Choroid plexus epithelial cell (primary cell): ENCODE data around the gene TEX13C.

ENCODE experiments used
- DNase-seq: peaks from one replicate; pipeline ENCODE4 v3.0.0-alpha.2; 2010; ENCODE audit warnings: low read depth
- H3K4me3 ChIP-seq: 2 replicates; pipeline ENCODE4 v1.5.1; 2011; ENCODE audit warnings: low read depth, mild to moderate bottlenecking, control low read depth, low read length, moderate library complexity
- CTCF ChIP-seq: conservative IDR thresholded peaks from 2 replicates; pipeline ENCODE4 v1.5.1; 2011; ENCODE audit warnings: low read depth, mild to moderate bottlenecking, control low read depth, inconsistent platforms, low read length, moderate library complexity

Gene TEX13C

DNA sequence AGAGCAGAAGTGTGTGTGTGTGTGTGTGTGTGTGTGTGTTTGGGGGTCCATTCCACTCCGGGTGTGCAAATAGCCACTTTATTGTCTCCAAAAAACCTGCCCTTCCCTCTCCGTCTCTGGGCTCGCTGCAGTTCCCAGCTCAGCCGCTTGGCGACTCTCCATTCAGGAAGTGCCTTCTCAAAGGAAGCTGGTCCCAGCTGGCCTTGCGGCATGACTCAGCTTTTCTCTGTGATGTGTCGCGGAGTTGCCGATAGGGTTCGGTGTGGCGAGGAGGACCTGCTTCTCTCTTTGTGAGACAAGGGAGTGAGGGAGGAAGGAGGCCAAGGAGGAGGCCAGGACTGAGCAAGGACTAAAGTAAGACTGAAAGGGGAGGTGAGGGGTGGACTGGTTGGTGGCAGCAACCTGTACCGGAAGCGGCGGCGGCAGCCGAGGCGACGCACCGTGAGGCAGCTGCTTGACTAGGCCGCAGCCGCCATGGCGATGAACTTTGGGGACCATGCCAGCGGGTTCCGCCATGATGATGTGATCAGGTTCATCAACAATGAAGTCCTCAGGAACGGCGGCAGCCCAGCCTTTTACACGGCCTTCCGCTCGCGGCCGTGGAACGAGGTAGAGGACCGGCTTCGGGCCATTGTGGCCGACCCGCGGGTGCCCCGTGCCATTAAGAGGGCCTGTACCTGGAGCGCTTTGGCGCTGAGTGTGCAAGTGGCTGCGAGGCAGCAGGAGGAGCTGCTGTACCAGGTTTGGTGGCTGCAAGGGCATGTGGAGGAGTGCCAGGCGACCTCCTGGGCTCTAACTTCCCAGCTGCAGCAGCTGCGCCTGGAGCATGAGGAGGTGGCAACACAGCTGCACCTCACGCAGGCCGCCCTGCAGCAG is at the start of gene TEX13C:
Gene TEX13C (plus strand): TSS at position 226 of the 876 bp plus-strand sequence. CDS start 249 bp downstream, at position 475.
- no peak for TF ChIP-seq CTCF
- no peak for DNase-seq
- no peak within 1 kb of the TSS for H3K4me3 ChIP-seq

DNA sequence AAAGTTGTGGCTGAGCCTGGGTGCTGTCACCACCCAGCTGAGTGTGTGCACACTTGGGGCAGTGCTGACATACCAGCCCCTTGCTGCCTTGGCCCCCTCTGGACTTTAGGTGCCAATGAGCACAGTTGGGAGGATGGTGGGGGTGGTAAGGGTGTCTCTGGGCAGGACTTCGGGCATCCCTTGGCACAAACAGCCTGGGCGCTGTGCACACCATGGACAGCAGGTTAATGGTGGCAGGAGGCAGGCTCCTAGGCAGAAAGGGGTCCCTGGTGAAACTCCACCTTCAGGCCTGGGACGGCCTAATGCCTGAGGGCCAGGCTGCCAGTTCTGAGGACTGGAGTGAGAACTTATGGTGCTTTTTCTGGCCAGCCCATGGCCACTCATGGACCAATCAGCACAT is 32.4 kb upstream of the TEX13C start:
- no peak for TF ChIP-seq CTCF
- no peak overlapping the region for H3K4me3 ChIP-seq
- no peak for DNase-seq

- no peak for TF ChIP-seq CTCF
- no peak overlapping the region for H3K4me3 ChIP-seq
- DNase-seq, result no peak
Observed at GRCh38 chrX:125288343-125288742, 31.3 kb upstream of the TEX13C start.

GRCh38 chrX:125289209-125289608 is 30.5 kb upstream of the TEX13C start:
- H3K4me3 ChIP-seq, result no peak overlapping the region
- no peak for TF ChIP-seq CTCF
- no peak for DNase-seq

DNA sequence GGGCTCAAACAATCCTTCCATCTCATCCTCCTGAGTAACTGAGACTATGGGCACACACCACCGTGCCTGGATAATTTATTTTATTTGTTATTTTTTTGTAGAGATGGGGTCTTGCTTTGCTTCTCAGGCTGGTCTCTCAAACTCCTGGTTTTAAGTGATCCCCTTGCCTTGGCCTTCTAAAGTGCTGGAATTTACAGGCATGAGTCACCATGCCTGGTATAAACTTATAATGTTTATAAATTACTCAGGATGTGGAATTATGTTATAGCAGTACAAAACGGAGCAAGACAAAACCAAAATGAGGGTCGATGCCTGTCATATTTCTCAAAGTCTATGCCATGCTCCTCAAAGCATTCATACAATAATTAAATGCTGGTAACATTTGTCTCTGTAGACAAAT is 29.8 kb upstream of the TEX13C start:
- TF ChIP-seq CTCF, result no peak
- DNase-seq, result no peak
- H3K4me3 ChIP-seq, result no peak overlapping the region

DNA sequence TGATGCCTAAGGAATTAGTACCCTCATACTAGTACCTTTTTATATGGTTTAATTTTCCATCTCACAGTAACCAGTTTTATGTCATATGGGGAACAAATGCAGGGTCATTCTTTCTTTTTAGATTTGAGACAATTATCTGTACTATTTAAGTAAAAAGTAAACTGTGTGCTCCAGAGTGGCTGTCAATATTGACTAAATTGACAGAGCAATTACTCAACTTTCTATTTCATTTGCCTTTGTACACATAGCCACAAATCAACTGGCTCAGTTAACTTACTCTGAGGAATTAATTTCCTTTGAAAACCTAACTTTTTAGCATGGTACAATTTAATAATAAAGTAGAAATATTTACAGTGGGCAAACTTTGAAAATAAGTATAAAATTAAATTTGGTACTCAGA is 28.5 kb upstream of the TEX13C start:
- no peak for TF ChIP-seq CTCF
- no peak for DNase-seq
- no peak overlapping the region for H3K4me3 ChIP-seq
